Measurements from ENCODE around the gene ZNF8. TPM values are rescaled to one million over a fixed set of nuclear protein-coding genes. Genes with fewer than 3 reads are reported as not detected.

ZNF8 gene
- total and polyA plus RNA-seq, 10 of the 15 experiments (the other 5 are each of a cell fraction or from before 2014, with no cell fraction given), result 0.46 to 5.4 (median 2.6) TPM

GRCh38 chr19:58261600-58261967, 17.2 kb upstream of the ZNF8 start:
- H4K20me1 ChIP-seq (ENCODE audit: control insufficient read depth, insufficient read depth), result no peaks in the 10 kb centered on the region
- no peaks in the 10 kb centered on the region for H3K79me2 ChIP-seq (ENCODE audit: control insufficient read depth, insufficient read depth, low read length)
- H3K4me2 ChIP-seq (ENCODE audit: control insufficient read depth, insufficient read depth), result no peak overlapping the region
- H3K27me3 ChIP-seq (replicated peaks in 1 of 2; ENCODE audit: control insufficient read depth in 2 of 2, insufficient read depth in 2 of 2, low read length in 1 of 2), result no peaks in the 10 kb centered on the region
- ATAC-seq, result no peak
- in situ Hi-C loops (cut with MboI) (no loop called here), intact Hi-C loops (cut with micrococcal nuclease; ENCODE audit: unreplicated experiment) (no loop called here)
- ChIA-PET SMC1A (ENCODE audit: uncharacterized antibody, unreplicated experiment) (no interaction called here), POLR2A (no interaction called here), CTCF (no interaction called here), RAD21 (ENCODE audit: unreplicated experiment) (no interaction called here)
- 98% methylated on average over 3 of the region's 3 CpGs for WGBS (ENCODE audit: insufficient coverage, insufficient replicate concordance, low lambda C conversion rate, missing lambda C conversion rate)
- FAIRE-seq, result no peak
- no peak overlapping the region for H2AFZ ChIP-seq (ENCODE audit: control insufficient read depth, low read depth, low read length)
- peaks cover 0 to 9% of the 10 kb centered on the region in 2 experiments; a peak in 1 of 4 replicates for H3K36me3 ChIP-seq (ENCODE audit: control insufficient read depth in 2 of 2, insufficient read depth in 2 of 2, low read length in 1 of 2)
- TF ChIP-seq MXI1 (IDR thresholded peaks at IDR 0.05; ENCODE audit: low read depth, low read length), result no peak
- no peak for TF ChIP-seq ZBTB4 (CRISPR knock-in tag; IDR thresholded peaks at IDR 0.05)
- no peak for TF ChIP-seq POLR2A (IDR thresholded peaks at IDR 0.05; ENCODE audit: low read depth, low read length)
- TF ChIP-seq KLF5 (IDR thresholded peaks at IDR 0.05; ENCODE audit: partially characterized antibody), result no peak
- TF ChIP-seq EZH2 (IDR thresholded peaks at IDR 0.05; ENCODE audit: borderline replicate concordance, control insufficient read depth, low read depth, low read length), result no peak
- no peak for TF ChIP-seq YY1 (IDR thresholded peaks at IDR 0.05; ENCODE audit: low read depth, low read length)
- TF ChIP-seq FOXK2 (IDR thresholded peaks at IDR 0.05), result no peak
- TF ChIP-seq, protein P1, sequence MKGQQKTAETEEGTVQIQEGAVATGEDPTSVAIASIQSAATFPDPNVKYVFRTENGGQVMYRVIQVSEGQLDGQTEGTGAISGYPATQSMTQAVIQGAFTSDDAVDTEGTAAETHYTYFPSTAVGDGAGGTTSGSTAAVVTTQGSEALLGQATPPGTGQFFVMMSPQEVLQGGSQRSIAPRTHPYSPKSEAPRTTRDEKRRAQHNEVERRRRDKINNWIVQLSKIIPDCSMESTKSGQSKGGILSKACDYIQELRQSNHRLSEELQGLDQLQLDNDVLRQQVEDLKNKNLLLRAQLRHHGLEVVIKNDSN (IDR thresholded peaks at IDR 0.05; ENCODE audit: borderline replicate concordance, extremely low read length, insufficient read depth, low read depth, low read length), result no peak
- no peak for TF ChIP-seq ETV6 (conservative IDR thresholded peaks at IDR 0.05 in 1 of 2, IDR thresholded peaks at IDR 0.05 in 1 of 2; ENCODE audit: borderline replicate concordance in 1 of 2, low read depth in 1 of 2)
- no peak for TF ChIP-seq PKNOX1 (IDR thresholded peaks at IDR 0.05)
- TF ChIP-seq ZBTB33 (IDR thresholded peaks at IDR 0.05), result no peak
- no peak for TF ChIP-seq CBX3 (IDR thresholded peaks at IDR 0.05; ENCODE audit: borderline replicate concordance, low read depth)
- no peak for TF ChIP-seq CHD4 (IDR thresholded peaks at IDR 0.05)
- H3K4me1 ChIP-seq (ENCODE audit: control insufficient read depth, insufficient read depth, low read length), result no peaks in the 10 kb centered on the region
- no peak for DNase-seq (ENCODE audit: low read depth, low spot score)
- peaks cover 65% of the 10 kb centered on the region for H3K9me3 ChIP-seq (replicated peaks; ENCODE audit: control insufficient read depth, insufficient read depth, low read length)
- no peak overlapping the region for H3K4me3 ChIP-seq
- no TSS peak for BruUV-seq (replicated peaks)
- no peak overlapping the region for H3K9ac ChIP-seq (ENCODE audit: control insufficient read depth, insufficient read depth, low read length)
- H3K27ac ChIP-seq (ENCODE audit: control insufficient read depth, insufficient read depth), result no peak overlapping the region

Measured in GM12878 (cell line).